HG03095 (cell line): ENCODE data around the gene SAP30BP.

Source experiments
- ATAC-seq: cut with Tn5 transposase; IDR thresholded peaks from one replicate; pipeline ENCODE4 v1.9.1; 2021; ENCODE audit warnings: moderate library complexity; ENCODE audit not compliant: unreplicated experiment

Gene SAP30BP

DNA sequence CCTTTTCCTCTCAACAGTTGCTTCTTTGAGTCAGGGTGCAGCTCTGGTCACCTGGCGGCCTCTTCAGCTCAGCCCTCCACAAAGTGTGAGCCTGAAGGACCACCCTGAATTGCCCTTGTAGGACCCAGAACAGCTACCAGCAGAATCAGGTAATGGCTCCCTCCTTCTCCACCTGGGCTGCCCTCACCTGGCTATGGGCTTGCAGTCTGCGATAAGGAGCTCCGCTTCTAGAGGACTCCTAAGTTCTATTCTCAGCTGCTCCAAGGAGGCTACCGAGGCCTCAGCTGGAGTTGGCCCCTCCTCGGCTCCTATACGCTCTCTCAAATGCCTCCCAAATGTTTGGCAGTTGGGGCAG is 20.5 kb upstream of the SAP30BP start:
- ATAC-seq: no peak

DNA sequence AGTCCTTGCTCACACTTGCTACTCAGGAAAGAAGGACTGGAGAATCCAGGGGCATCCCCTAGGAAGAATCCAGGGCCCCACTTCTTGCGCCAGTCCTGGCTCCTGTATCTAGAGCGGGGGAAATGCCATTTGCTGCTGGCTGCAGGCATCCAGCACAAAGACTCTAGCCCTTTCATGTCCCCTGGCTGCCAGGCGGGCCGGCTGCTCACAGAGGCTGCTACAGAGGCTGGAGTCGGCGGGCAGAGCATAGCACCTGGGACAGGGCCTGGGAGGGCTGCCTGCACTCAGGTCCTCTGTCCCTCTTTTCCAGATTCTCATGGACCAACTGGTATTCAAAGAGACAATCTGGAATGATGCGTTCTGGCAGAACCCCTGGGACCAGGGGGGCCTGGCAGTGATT is 20.1 kb upstream of the SAP30BP start:
- no peak for ATAC-seq

DNA sequence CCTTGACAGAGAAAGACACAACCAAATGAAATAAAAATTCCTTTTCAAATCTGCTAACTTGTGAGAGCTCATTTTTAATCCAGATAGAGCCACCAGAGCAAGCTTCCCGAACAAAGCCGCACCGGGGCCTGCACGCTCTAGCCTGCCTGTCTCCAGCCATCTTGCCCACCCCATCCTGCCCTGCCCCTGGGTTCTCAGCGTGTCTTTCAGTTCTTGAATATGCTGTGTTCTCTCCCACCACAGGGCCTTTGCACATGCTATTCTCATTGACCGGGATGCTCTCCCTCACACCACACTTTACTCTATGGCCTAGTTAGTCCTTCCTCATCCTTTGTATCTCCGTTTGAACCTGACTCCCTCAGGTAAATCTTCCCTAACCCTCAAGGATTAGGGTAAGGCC is 19.2 kb upstream of the SAP30BP start:
- ATAC-seq: no peak

DNA sequence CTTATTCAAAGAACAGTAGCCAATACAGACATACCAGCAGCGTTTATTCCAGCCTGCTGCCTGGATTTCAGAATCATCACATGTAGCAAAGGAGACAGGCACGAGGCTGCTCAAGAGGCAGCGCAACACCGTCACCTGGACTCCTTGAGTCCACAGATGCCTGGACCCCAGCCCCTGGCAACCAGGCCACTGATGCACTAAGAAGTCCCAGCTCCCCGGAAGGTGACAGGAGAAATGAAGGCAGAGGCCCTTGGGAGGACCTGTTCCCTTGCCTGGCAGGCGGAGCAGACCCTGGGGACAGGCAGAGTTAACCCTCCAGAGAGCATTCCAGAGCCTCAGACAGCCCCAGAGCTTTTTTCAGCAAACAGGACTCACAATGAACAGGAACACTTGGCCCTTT is 17.5 kb upstream of the SAP30BP start:
- no peak for ATAC-seq

DNA sequence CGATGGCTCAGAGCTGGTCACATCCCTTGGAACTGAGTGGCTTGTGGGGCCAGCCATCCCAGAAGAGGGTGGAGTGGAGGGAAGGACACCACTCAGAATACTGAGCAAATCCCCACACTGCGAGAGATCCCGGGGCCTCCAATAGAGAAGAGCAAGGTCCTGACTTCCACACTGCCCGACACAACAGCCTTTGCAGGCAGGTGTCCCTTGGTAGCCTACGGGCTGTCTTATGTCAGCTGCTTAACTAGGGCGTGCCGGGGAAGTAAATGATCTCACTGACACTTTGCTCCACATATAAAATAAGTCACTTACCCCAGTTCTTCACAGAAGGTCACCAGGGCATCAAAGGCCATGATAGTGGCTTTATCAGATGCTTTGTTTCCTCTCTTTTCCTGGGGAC is 16.3 kb upstream of the SAP30BP start:
- ATAC-seq: no peak

DNA sequence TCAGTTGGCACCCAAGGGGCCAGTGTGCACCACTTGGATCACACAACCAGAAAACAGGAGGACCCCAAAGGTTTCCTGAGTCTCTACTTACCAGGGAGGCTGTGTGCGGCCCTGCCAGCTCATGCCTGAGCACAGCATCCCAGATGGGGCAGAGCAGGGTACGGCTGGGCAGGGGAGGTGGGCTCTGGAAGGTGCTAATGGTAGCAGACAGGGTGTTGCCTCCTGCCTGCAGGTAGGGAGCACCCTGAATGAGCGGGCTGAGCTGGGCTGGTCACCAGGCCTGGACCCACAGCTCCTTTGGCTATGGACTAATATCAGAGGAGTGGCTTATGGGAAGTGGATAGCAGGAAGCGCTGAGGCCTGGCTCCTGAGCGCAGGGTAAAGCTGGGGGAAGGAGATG is 14.8 kb upstream of the SAP30BP start:
- ATAC-seq: no peak

DNA sequence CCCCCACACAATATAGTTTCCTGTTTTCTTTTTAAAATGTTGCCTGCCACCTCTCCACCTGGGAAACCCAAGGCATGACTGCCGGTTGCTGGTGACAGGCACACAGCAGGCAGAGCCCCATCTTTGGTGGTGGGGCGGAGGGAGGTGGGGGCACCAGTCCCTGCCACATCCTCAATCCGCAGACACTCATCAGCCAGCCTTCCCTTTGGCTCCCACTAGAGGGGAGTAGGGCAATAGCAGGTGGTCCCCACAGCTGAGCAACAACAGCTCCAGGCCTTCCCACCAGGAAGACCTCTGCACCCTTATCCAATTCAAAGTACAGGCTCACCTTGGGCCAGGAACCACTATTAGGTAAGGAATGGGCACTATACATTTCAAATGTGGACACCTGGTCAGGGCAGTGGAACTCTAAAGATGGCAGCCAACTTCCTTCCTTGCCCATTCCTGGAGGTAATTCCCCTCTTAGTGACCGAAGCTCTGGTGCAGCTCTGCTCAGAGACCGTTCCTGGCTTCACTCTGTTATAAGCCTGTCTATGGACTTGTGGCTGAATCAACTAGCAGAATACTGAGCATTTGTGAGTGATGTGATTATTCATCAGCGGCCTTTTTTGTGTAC is 14.1 kb upstream of the SAP30BP start:
- no peak for ATAC-seq

DNA sequence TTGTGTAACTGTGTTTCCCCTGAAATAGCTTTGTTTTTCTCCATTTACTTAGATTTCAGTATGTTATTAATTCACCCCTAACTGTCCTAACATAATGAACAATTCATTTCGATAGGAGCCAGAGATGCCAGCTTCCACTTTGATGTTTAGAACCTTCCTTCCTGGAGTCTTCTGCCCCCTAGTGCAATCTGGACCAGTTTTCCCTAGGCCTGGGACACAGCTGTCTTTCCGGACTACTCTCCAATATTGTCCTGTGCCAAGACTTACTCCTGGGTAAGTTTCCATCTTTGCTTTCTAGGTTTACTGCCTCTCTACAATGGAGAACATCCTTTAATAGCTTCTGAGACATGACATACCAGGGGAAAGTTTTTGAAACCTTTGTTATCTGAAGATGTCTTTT is 13.0 kb upstream of the SAP30BP start:
- no peak for ATAC-seq

DNA sequence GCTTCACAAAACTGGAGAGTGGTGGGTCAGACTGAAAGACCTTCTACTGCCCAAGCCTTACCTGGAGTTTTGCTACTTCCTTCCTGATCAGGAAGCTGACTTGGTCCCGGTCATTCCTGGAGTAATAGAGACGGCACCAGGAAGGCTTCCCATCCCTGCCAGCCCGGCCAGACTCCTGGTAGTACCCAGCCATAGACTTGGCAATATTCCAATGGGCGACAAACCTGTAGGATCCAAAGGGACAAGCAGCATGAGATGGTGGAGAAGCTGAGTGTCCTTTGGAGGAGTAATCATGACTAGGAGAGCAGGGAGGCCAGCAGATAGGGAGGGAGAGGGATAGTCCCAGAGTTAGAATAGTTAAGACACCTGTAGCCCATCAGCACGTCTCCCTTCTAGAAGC is 8.9 kb upstream of the SAP30BP start:
- no peak for ATAC-seq

DNA sequence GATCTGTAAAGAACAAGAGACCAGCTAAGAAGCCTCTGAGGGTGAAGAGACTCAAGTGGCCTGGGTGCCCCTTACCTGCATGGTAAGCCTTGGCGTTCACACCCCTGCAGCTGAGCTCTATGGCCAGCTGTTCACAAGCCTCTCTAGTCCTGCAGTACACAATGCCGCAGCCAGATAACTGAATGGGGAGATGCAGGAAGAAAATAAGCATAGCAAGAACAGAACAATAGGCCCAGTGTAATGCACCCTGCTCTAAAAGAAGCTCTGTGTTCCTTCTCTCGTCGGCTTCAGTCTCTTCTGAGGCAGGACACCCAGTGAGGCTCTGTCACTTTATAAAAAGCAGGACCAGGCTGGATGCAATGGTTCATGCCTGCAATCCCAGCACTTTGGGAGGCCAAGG is 5.6 kb upstream of the SAP30BP start:
- ATAC-seq: no peak

DNA sequence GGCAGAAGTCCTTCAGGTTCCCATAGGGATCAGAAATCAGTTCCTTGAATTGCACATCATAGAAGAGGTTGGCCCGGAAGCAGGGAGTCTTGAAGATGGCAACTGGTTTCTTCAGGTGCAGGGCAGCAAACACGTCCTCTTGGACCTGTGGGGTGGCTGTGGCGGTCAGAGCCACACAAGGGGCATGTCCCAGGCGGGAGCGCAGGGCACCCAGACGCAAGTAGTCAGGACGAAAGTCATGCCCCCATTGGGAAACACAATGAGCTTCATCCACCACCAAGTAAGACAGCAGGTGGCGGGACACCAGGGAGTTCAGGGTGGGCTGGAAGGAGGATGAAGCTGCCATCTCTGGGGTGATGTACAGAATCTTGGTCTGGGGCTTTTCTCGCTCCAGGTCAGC is 4.6 kb upstream of the SAP30BP start:
- ATAC-seq: no peak

DNA sequence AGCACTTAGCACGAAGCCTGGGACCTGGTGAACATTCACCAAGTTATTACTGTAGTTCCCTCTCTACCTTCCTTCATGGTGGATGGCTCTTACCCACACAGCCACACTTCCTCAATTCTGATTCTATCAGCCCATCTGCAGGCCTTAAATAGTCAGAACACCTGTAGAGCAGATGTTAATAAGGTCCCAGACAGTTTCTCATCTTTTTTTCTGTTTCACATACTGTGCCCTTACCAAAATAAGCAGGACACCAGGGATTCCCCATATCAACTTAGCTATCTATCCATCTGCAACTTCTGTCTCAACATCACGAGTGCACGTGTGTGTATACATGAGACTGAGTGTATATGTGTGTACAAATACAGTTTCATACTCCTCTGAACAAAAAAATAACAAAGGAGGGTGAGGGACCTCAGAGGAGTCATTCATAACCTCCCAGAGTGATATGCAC is 3.0 kb upstream of the SAP30BP start:
- ATAC-seq: peak; percentile 67

DNA sequence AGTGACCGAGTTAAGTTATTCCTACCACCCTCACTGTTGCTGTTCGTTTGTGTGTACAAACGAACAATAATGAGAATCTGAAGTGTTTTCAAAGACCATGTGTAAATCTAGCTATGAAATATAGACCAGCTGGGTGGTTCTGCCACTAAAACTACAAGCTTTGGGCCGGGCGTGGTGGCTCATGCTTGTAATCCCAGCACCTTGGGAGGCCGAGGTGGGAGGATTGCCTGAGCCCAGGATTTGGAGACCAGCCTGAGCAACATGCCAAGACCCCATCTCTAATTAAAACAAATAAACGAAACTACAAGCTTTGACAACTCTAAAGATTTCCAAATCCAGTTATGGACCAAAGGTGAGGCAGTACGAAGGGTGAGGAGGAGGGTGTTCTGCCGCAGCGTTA is 1.2 kb upstream of the SAP30BP start:
- ATAC-seq: no peak

DNA sequence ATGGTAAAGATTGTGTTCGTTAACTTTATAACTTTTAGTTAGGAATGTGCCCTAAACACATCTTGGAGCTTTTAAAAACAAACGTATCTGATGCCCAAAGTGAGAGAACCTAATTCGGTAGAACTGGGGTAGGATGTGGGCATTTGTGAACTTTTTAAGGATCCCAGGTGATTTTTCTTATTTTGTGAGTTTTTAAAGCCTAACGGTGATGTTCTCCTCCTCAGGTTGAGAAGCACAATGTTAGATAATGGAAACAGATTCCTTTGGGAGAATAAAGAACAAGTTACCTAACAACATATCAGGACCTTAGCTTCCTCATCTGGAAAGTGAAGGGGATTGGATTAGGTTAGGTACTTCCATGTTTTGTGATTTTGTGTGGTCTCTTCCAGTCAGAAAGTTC is 687 bp downstream of the SAP30BP start:
- ATAC-seq: no peak

DNA sequence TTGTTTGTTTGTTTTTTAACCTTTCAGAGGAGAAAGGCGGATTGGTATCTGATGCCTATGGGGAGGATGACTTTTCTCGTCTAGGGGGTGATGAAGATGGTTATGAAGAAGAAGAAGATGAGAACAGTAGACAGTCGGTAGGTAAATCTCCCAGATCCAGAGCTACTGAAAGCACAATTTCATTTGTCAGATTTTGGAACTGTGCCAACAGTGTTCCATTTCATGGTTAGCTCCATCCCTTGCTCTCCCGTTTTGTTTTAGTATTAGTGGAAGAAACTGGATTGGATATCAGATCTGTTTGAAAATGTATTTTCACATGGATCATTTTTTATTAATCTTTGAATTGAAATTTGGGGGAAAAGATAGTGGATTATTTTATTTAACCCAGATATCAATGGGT is 1.4 kb downstream of the SAP30BP start:
- ATAC-seq: no peak

DNA sequence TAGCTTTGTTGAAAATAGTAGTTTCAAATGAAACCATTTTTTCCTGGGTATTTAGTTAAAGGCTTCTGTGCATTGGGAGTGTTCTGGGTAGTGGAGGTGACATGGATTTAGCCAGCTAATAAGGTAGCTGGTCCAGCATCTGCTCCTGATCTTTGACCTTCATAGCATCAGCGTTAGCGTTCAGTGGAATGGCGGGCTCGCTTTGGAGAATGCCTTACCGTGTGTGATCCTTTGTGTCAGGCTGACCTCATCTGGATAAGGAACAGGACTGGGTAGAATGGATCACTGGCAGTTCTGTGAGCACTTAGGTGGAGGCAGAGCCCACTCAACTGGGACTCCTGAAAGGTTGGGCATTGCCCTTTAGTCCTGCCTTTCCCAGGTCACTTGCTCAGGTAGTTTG is 3.7 kb downstream of the SAP30BP start:
- ATAC-seq: no peak

DNA sequence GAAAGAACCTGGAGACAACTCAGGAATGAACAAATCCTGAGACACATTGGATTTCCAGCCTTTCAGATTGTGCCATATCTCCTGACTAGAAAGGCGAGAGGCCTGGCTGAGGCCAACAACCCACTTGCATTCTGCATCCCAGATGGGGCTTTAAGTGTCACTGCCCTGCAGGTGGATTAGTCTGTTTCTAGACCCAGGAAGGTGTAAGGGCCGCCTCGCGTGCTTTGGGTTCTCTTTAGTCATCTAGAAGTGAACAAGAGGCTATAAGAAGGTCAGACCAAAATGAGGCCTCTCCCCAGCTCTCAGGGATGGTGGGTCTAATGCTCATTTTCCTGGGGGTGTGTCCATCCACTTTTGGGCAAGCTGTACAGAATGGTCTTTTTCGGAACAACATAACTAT is 4.9 kb downstream of the SAP30BP start:
- ATAC-seq: no peak

DNA sequence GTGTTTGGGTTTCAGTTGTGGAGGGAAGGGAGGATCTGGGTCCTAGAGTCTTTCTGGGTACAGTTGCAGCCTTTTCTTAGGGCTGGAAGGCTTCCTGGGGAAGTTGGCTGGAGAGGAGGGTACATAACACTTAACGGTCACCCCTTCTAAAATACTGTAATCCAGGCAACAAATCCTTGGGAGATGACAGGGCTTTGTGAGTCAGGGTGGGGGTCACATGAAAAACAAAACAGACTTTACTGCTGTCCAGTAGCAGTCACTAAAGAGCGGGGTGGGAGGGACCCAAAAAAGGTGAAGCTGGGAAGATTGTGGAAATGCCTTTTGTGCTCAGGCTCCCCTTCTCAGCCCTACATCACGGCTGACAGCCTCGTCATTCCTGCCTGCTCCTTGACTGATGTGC is 6.3 kb downstream of the SAP30BP start:
- ATAC-seq: no peak

DNA sequence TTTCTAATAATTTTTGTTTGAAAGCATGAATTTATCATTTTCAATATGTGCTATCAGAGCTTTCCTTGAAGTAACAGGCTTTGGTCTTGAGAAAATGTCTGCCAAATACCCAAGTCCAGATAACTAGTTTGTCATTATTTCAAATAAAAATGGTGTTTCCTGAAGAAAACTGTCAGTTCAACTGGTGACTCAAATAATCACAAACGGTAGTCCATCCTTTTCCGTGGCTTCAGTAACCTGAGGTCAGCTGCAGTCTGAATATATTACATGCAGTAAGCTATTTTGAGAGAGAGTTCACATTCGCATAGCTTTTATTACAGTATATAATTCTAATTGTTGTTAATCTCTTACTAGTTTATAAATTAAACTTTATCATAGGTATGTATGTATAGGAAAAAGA is 9.3 kb downstream of the SAP30BP start:
- no peak for ATAC-seq

DNA sequence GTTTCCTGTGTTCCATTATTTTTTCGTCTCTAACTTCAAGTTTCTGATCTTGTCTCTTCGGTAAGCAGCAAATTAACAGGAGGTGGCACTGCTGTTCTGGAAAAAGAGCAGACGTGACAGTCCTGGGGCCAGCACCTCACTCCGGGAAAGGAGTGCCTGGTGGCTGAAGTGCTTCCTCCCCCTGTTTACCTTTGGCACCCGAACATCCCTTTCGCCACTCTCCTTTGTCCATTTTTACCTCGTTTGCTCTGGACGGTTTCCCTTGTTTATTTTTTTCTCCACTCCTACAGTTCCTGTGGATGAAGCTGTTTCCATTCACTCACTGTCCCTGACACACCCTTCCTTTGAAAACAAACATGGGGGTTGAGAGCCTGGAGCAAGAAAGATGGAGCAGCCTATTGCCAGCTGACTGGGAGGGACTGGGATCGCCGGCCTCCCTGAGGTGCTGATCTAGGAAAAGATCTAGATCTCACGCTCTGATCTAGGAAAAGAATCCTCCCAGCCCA is 12.6 kb downstream of the SAP30BP start:
- no peak for ATAC-seq

DNA sequence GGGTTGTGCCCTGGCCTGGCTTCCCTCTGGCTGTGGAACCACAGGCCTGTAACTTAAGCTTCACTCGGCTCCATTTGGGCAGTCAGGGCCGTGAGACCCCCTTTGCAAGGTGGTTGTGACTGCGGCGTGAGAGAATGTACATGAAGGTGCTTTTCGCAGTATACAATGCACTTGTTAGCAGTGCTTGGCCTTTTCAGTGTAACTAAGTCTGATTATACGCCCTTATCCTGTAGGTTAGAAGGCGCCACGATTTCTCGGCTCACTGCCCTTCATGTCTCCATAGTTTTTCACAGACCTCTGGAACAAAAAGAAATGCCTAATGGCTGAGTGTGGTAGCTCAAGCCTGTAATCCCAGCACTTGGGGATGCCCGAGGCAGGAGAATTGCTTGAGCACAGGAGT is 13.3 kb downstream of the SAP30BP start:
- no peak for ATAC-seq

DNA sequence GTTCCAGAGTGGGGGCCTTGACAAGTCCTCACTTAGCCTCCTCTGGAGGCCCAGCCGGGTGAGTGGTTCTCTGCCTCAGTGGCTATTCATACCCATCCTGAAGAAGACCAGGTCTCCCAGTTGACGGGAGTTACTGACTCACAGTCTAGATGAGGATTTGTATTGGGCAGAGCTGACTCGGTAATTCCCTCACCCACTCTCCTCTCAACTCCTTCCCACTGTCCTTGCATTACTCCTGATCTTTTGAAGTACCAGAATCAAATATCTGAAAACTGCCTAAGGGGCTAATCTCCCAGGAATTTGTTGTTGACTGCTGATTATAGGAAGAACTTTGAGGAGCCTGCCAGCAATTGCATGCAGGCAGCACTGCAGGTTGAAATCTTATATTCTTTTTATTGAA is 14.2 kb downstream of the SAP30BP start:
- ATAC-seq: no peak

DNA sequence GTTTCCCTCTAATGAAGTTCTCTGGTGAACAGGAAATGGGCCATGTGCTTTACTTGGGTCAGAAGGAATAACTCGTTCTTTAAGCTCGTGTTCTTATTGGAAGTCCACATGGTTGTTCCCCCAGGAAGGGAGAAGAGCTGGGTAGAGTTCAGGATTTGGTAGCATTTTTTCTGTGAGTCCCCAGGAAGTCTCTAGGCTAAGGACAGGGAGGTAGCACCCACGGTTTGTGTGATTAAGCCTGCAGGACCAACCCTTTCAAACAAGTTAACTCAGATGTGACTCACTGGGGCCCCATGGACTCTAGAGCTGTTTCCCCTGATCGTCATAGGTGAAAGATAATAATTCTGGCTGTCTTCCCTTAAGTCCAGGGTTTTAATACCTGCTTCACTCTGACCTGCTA is 16.4 kb downstream of the SAP30BP start:
- no peak for ATAC-seq

DNA sequence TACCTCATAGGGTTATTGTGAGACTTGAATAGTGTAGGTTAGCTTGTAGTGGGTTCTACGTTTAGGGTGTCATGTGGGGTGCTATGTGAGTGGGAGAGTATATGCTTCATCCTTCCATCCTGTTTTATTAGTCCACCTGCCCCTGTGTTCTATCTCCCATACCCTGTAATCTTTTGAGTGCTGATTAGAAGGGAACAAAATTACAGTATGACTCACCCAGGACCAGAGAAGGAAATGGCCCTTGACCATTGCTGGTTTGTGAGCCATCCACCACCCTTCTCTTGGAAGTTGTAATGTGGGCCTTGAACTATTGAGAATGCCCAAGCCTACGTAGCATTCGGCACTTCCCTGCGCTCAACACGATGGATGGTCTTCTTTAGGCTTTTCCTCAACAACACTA is 17.1 kb downstream of the SAP30BP start:
- ATAC-seq: no peak
